Measurements from ENCODE around the gene UGT3A2. TPM values are rescaled to one million over a fixed set of nuclear protein-coding genes. Genes with fewer than 3 reads are reported as not detected.

Gene UGT3A2
- total RNA-seq, 1 donor from 2014 or later, result not detected

Other genes with a start within 250 kb of the UGT3A2 start
- 60.9 and 66.9 TPM in 2 replicates for gene IL7R, start 210.0 kb downstream of the UGT3A2 start, total RNA-seq
- 0.50 and 1.2 TPM in 2 replicates for gene CAPSL, start 128.3 kb downstream of the UGT3A2 start, total RNA-seq
- not detected in 2 replicates for gene UGT3A1, start 75.5 kb downstream of the UGT3A2 start, total RNA-seq
- 9.3 and 11.6 TPM in 2 replicates for gene LMBRD2, start 85.0 kb upstream of the UGT3A2 start, total RNA-seq
- gene SKP2, start 85.2 kb upstream of the UGT3A2 start, total RNA-seq, result 56.6 and 58.9 TPM in 2 replicates
- 17.8 and 19.4 TPM in 2 replicates for gene NADK2, start 175.0 kb upstream of the UGT3A2 start, total RNA-seq
- gene RANBP3L, start 235.0 kb upstream of the UGT3A2 start, total RNA-seq, result not detected in 2 replicates

All from activated T-helper 2 cell treated with anti-CD3 and anti-CD28 coated beads, Interferon-gamma antibody, Interleukin-2, Interleukin-4, amounts not matched to agents 10 μg/mL and 5 μg/mL and 100 μg/mL, durations not matched to agents 14 hours and 24 hours and 36 hours (primary cell).